HepG2 (cell line): ENCODE measurements around the gene CLRN3. TPM values are rescaled to one million over a fixed set of nuclear protein-coding genes. Genes with fewer than 3 reads are reported as not detected.

ENCODE experiments used
- ATF3 ChIP-seq: sonication (generic); formaldehyde crosslinking; IDR thresholded peaks from 2 replicates; pipeline ENCODE4 v1.4.0; 2020; ENCODE audit warnings: missing genetic modification reagents
- FOXA1 ChIP-seq, 2 experiments: fragments of 450-650 bp in 1 of 2; sonication (generic) in 1 of 2; formaldehyde crosslinking in 1 of 2; IDR thresholded peaks; 2 replicates each; pipeline versions ENCODE4 v1.4.0 to v1.6.1; 2016 to 2020; ENCODE audit warnings: missing genetic modification reagents in 1 of 2
- FOXA3 ChIP-seq: IDR thresholded peaks from 2 replicates; pipeline ENCODE4 v1.6.1; 2016; ENCODE audit warnings: missing genetic modification reagents, missing compliant biosample characterization
- GATAD2A ChIP-seq: IDR thresholded peaks from 2 replicates; pipeline ENCODE4 v1.6.1; 2016
- HNF4A ChIP-seq: sonication (generic); formaldehyde crosslinking; IDR thresholded peaks from 2 replicates; pipeline ENCODE4 v1.4.0; 2020; ENCODE audit warnings: missing genetic modification reagents
- SALL1 ChIP-seq: sonication (generic); formaldehyde crosslinking; IDR thresholded peaks from 2 replicates; pipeline ENCODE4 v1.8.0; 2022; ENCODE audit warnings: mild to moderate bottlenecking, missing genetic modification reagents
- ZNF180 ChIP-seq: sonication (generic); formaldehyde crosslinking; IDR thresholded peaks from 2 replicates; pipeline ENCODE4 v1.4.0; 2020; ENCODE audit warnings: low read depth, missing genetic modification reagents, borderline replicate concordance
- ZNF549 ChIP-seq: sonication (generic); formaldehyde crosslinking; IDR thresholded peaks from 2 replicates; pipeline ENCODE4 v1.5.0; 2020; ENCODE audit warnings: missing genetic modification reagents
- ZNF644 ChIP-seq: IDR thresholded peaks from 2 replicates; pipeline ENCODE4 v1.6.1; 2016; ENCODE audit warnings: low read depth
- polyA plus RNA-seq, 8 experiments: library from polyadenylated mRNA; depleted of rRNA in 3 of 8; stranded (reverse) in 7 of 8; unstranded in 1 of 8; fragments of >200 nt; fragmentation: Illumina TruSeq in 4 of 8; extraction: Trizol in 4 of 8; gene quantifications; 2 replicates each; pipeline versions ENCODE4 v1.2.1 to v1.2.3, GENCODE V29; 2011 to 2016; ENCODE audit warnings: low read depth in 4 of 8, missing spikeins in 1 of 8, mixed read lengths in 1 of 8; ENCODE audit not compliant: insufficient read depth in 1 of 8
- total RNA-seq, 5 experiments: library from RNA; depleted of rRNA; stranded (reverse); fragments of >200 nt; fragmentation: Illumina TruSeq; extraction: Trizol; gene quantifications; 2 replicates each; pipeline ENCODE4 v1.2.3, GENCODE V29; 2016; ENCODE audit warnings: low read depth in 1 of 5
- TF ChIP-seq, protein P1 (sequence below): sonication (generic); formaldehyde crosslinking; IDR thresholded peaks from 2 replicates; pipeline ENCODE4 v1.5.0; 2020; ENCODE audit warnings: mild to moderate bottlenecking, missing genetic modification reagents, moderate library complexity

CLRN3 gene
- total and polyA plus RNA-seq, 2 of the 13 experiments (the other 11 are each of a cell fraction or from before 2014, with no cell fraction given) = not detected

DNA sequence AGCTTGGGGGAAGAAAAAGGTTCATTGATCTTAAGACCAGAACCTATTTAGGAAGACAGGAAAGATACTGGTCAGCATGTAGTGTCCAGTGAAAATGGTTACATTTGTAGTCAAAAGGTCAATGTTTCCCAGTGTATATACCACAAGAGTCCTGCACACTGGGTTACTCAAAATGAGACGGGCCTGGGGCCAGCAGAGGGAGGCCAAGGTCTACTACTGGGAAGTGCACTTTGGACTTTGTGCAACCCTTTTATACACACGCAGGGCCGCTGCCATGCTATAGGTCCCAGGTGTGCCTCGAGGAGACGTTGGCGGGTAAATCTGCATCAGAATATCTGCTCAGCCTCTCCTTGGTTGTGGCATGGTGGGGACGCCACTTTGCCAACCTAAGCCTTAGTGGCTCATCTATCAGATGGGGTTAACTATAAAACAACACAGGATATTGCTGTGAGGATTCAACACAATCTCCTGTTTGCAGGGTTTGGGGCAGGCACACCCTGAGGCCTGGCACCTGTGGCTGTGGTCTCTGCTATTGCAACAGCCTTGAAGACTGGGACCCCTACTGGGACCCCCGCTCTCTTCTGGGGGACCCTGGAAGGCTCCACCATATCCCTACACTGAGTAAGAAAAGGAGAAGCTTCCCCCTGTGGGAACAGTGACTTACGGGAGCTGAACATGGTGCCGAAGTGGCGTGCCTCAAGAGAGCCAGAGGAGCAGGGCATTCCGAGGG, 19.7 kb downstream of the CLRN3 start (continued):
- TF ChIP-seq ATF3 (no peak), ZNF180 (CRISPR knock-in tag) (no peak), FOXA1 (IDR thresholded peaks at IDR 0.05) (no peak), FOXA1 (CRISPR knock-in tag; IDR thresholded peaks at IDR 0.05) (0 out of 2 replicates have a peak, but pooled peaks have one; percentile 25), FOXA3 (CRISPR knock-in tag) (peak; percentile 21; the same call in 1 of the 2 replicates), HNF4A (peak; percentile 97), SALL1 (CRISPR knock-in tag) (peak; percentile 31; the same call in 1 of the 2 replicates), ZNF644 (CRISPR knock-in tag) (peak; percentile 45; the same call in 1 of the 2 replicates), ZNF549 (CRISPR knock-in tag) (0 out of 2 replicates have a peak, but pooled peaks have one; percentile 59), GATAD2A (CRISPR knock-in tag) (0 out of 2 replicates have a peak, but pooled peaks have one; percentile 9)
- TF ChIP-seq, protein P1, sequence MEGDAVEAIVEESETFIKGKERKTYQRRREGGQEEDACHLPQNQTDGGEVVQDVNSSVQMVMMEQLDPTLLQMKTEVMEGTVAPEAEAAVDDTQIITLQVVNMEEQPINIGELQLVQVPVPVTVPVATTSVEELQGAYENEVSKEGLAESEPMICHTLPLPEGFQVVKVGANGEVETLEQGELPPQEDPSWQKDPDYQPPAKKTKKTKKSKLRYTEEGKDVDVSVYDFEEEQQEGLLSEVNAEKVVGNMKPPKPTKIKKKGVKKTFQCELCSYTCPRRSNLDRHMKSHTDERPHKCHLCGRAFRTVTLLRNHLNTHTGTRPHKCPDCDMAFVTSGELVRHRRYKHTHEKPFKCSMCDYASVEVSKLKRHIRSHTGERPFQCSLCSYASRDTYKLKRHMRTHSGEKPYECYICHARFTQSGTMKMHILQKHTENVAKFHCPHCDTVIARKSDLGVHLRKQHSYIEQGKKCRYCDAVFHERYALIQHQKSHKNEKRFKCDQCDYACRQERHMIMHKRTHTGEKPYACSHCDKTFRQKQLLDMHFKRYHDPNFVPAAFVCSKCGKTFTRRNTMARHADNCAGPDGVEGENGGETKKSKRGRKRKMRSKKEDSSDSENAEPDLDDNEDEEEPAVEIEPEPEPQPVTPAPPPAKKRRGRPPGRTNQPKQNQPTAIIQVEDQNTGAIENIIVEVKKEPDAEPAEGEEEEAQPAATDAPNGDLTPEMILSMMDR (CRISPR knock-in tag) = peak; percentile 65
